ENCODE measurements around the gene ZC2HC1B. TPM values are rescaled to one million over a fixed set of nuclear protein-coding genes. Genes with fewer than 3 reads are reported as not detected.

The ZC2HC1B gene
- total RNA-seq, 2 donors from 2014 or later = not detected

DNA sequence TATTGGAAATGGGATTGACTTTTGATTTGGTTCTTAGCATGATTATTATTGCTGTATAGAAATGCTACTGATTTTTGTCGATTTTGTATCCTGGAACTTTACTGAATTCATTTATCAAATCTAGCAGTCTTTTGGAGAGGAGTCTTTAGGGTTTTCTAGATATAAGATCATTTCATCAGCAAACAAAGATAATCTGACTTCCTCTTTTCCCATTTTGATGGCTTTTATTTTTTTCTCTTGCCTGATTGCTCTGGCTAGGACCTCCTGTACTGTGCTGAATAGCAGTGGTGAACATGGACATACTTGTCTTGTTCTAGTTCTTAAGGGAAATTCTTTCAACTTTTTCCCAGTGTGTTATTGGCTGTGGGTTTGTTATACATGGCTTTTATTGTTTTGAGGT lies 64.6 kb downstream of the ZC2HC1B start:
- no peak for DNase-seq
- H3K9ac ChIP-seq (ENCODE audit: low read depth in 2 of 2, low read length in 2 of 2) = no peak overlapping the region
- no peak overlapping the region for H3K27ac ChIP-seq
- no peaks in the 10 kb centered on the region for H3K9me3 ChIP-seq
- H3K36me3 ChIP-seq = no peaks in the 10 kb centered on the region
- intact Hi-C loops (cut with DNase I) = no loop called here
- no peaks in the 10 kb centered on the region for H3K27me3 ChIP-seq
- H3K4me1 ChIP-seq = no peaks in the 10 kb centered on the region
- no peak overlapping the region for H3K4me3 ChIP-seq
- TF ChIP-seq, protein P1, sequence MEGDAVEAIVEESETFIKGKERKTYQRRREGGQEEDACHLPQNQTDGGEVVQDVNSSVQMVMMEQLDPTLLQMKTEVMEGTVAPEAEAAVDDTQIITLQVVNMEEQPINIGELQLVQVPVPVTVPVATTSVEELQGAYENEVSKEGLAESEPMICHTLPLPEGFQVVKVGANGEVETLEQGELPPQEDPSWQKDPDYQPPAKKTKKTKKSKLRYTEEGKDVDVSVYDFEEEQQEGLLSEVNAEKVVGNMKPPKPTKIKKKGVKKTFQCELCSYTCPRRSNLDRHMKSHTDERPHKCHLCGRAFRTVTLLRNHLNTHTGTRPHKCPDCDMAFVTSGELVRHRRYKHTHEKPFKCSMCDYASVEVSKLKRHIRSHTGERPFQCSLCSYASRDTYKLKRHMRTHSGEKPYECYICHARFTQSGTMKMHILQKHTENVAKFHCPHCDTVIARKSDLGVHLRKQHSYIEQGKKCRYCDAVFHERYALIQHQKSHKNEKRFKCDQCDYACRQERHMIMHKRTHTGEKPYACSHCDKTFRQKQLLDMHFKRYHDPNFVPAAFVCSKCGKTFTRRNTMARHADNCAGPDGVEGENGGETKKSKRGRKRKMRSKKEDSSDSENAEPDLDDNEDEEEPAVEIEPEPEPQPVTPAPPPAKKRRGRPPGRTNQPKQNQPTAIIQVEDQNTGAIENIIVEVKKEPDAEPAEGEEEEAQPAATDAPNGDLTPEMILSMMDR (IDR thresholded peaks at IDR 0.05) = no peak

DNA sequence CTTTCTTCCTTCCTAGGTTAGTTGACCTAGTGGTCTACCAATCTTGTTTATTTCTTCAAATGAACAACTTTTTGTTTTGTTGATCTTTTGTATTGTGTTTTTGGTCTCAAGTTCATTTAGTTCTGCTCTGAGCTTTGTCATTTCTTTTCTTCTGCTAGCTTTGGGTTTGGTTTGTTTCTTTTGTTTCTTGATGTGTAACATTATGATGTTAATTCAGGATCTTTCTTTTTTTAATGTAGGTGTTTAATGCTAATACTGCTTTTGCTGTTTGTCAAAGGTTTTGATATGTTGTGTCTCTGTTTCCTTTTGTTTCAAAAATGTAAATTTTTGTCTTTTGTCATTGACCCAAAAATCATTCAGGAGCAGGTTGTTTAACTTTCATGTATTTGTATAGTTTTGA lies 65.7 kb downstream of the ZC2HC1B start:
- TF ChIP-seq, protein P1 (IDR thresholded peaks at IDR 0.05) = no peak
- intact Hi-C loops (cut with DNase I) = no loop called here

DNA sequence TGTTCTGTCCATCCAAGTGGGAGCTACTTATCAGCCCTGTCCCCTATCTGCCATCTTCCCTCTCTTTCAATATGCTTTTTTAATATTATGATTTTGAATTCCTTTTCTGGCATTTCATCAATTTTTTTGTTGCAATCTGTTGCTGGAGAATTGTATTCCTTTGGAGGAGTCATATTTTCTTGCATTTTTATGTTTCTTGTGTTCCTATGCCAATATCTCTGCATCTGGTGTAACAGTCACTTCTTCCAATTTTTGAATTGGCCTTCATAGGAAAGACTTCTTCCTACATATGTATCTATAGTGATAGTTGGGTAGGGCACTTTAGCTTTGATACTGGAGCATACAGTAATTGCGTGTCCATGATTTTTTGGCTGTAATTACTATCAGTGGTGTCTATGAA lies 70.1 kb downstream of the ZC2HC1B start:
- Histone ChIP-seq H3K36me3 (no peaks in the 10 kb centered on the region), H3K27me3 (no peaks in the 10 kb centered on the region), H3K9me3 (no peaks in the 10 kb centered on the region), H3K9ac (ENCODE audit: low read depth in 2 of 2, low read length in 2 of 2) (no peak overlapping the region), H3K27ac (no peak overlapping the region), H3K4me3 (no peak overlapping the region), H3K4me1 (no peaks in the 10 kb centered on the region)
- DNase-seq = no peak
- TF ChIP-seq, protein P1 (IDR thresholded peaks at IDR 0.05) = no peak
- intact Hi-C loops (cut with DNase I) = no loop called here

More for the DNA sequence above, 65.7 kb downstream of the ZC2HC1B start:
- no peak for DNase-seq
- no peak overlapping the region for H3K9ac ChIP-seq (ENCODE audit: low read depth in 2 of 2, low read length in 2 of 2)
- no peaks in the 10 kb centered on the region for H3K36me3 ChIP-seq
- H3K27me3 ChIP-seq = no peaks in the 10 kb centered on the region
- no peak overlapping the region for H3K4me3 ChIP-seq
- H3K27ac ChIP-seq = no peak overlapping the region
- H3K9me3 ChIP-seq = no peaks in the 10 kb centered on the region
- no peaks in the 10 kb centered on the region for H3K4me1 ChIP-seq

DNA sequence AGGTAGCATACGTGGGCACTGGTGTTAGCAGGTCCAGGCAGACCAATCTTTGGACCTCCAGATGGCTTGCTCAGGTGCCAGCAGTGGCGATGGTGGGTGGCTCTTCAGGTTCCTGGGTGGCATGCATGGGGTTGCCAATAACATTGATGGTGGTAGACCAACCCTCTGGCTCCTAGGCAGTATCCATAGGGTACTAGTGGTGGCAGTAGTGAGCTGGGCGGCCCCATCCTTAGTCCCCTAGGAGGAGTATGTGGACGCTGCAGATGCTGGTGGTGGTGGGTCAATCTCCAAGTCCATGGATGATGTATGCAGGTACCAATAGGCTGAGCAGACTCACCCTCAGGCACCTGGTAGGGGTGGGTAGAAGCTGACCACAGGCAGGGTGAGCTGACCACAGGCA lies 70.6 kb downstream of the ZC2HC1B start:
- Histone ChIP-seq H3K9ac (ENCODE audit: low read depth in 2 of 2, low read length in 2 of 2) (no peak overlapping the region), H3K9me3 (no peaks in the 10 kb centered on the region), H3K27ac (no peak overlapping the region), H3K4me3 (no peak overlapping the region), H3K36me3 (no peaks in the 10 kb centered on the region), H3K4me1 (no peaks in the 10 kb centered on the region), H3K27me3 (no peaks in the 10 kb centered on the region)
- no peak for DNase-seq
- TF ChIP-seq, protein P1 (IDR thresholded peaks at IDR 0.05) = no peak
- intact Hi-C loops (cut with DNase I) = no loop called here

DNA sequence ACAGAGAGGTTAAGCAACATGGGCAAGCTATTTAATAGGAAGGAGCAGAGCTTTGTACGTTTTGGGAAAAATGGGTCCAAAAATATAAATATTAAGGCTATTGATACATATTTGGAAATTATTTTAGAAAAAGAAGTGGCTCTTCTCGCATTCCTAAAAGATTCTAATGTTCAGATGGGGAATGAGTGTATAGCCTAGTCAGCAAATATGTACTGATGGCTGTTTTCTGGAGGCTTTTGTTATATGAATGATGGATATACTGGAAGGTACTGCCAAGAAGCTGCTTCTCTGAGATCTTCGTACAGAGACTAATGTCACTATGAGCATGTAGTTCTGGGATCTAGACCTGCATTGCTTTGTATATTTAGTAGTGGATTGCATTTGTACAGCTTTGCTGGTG lies 72.1 kb downstream of the ZC2HC1B start:
- Histone ChIP-seq H3K36me3 (no peaks in the 10 kb centered on the region), H3K27me3 (no peaks in the 10 kb centered on the region), H3K9me3 (no peaks in the 10 kb centered on the region), H3K4me3 (no peak overlapping the region), H3K4me1 (no peaks in the 10 kb centered on the region), H3K9ac (ENCODE audit: low read depth in 2 of 2, low read length in 2 of 2) (no peak overlapping the region), H3K27ac (no peak overlapping the region)
- intact Hi-C loops (cut with DNase I) = no loop called here
- TF ChIP-seq, protein P1 (IDR thresholded peaks at IDR 0.05) = no peak
- DNase-seq = no peak

Measured in colonic mucosa (tissue), 4 donors.